ENCODE results near the gene SOCS7.

The SOCS7 gene

GRCh38 chr17:38442548-38442947, 90.9 kb downstream of the SOCS7 start:
- no peak for DNase-seq

- no peak for DNase-seq
Observed at GRCh38 chr17:38443356-38444031, 91.8 kb downstream of the SOCS7 start.

GRCh38 chr17:38444151-38444550, 92.5 kb downstream of the SOCS7 start:
- peak; percentile 37 for DNase-seq

- no peak for DNase-seq
Observed at GRCh38 chr17:38447502-38448085, 96.0 kb downstream of the SOCS7 start.

- DNase-seq = no peak
Observed at GRCh38 chr17:38448208-38448771, 96.6 kb downstream of the SOCS7 start.

GRCh38 chr17:38449364-38449763, 97.7 kb downstream of the SOCS7 start:
- no peak for DNase-seq

- no peak for DNase-seq
Observed at GRCh38 chr17:38450557-38451029, 98.9 kb downstream of the SOCS7 start.

- DNase-seq = no peak
Observed at GRCh38 chr17:38451030-38451839, 99.6 kb downstream of the SOCS7 start.

- DNase-seq = no peak
Observed at GRCh38 chr17:38451840-38452529, 100.3 kb downstream of the SOCS7 start.

GRCh38 chr17:38452719-38453118, 101.1 kb downstream of the SOCS7 start:
- no peak for DNase-seq

- DNase-seq = no peak
Observed at GRCh38 chr17:38453951-38454421, 102.3 kb downstream of the SOCS7 start.

GRCh38 chr17:38454532-38454931, 102.9 kb downstream of the SOCS7 start:
- no peak for DNase-seq
